SK-N-SH (cell line): ENCODE measurements around the gene ARFGEF2.

Experiments
- POLR2AphosphoS5 ChIP-seq: IDR thresholded peaks from 2 replicates; pipeline ENCODE4 v1.6.1; 2012; ENCODE audit warnings: low read depth, low read length
- TF ChIP-seq, protein P1 (sequence below): fragments of 200-600 bp; sonication (generic); IDR thresholded peaks from 2 replicates; pipeline ENCODE4 v1.6.1; 2017; ENCODE audit warnings: antibody characterized with exemption, mild to moderate bottlenecking, moderate library complexity

GRCh38 chr20:48930878-48931277 lies 9.4 kb downstream of the ARFGEF2 start:
- no peak for TF ChIP-seq POLR2AphosphoS5
- TF ChIP-seq, protein P1, sequence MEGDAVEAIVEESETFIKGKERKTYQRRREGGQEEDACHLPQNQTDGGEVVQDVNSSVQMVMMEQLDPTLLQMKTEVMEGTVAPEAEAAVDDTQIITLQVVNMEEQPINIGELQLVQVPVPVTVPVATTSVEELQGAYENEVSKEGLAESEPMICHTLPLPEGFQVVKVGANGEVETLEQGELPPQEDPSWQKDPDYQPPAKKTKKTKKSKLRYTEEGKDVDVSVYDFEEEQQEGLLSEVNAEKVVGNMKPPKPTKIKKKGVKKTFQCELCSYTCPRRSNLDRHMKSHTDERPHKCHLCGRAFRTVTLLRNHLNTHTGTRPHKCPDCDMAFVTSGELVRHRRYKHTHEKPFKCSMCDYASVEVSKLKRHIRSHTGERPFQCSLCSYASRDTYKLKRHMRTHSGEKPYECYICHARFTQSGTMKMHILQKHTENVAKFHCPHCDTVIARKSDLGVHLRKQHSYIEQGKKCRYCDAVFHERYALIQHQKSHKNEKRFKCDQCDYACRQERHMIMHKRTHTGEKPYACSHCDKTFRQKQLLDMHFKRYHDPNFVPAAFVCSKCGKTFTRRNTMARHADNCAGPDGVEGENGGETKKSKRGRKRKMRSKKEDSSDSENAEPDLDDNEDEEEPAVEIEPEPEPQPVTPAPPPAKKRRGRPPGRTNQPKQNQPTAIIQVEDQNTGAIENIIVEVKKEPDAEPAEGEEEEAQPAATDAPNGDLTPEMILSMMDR = no peak
